SK-N-MC (cell line): Measurements from ENCODE around the gene SLC37A4.

Source experiments
- EZH2 ChIP-seq: fragments of 200-600 bp; sonication (generic); IDR thresholded peaks from one replicate; pipeline ENCODE4 v1.6.1; 2017; ENCODE audit warnings: antibody characterized with exemption
- POLR2AphosphoS5 ChIP-seq: IDR thresholded peaks from 2 replicates; pipeline ENCODE4 v1.6.1; 2012; ENCODE audit warnings: mild to moderate bottlenecking, low read depth, low read length, borderline replicate concordance

DNA sequence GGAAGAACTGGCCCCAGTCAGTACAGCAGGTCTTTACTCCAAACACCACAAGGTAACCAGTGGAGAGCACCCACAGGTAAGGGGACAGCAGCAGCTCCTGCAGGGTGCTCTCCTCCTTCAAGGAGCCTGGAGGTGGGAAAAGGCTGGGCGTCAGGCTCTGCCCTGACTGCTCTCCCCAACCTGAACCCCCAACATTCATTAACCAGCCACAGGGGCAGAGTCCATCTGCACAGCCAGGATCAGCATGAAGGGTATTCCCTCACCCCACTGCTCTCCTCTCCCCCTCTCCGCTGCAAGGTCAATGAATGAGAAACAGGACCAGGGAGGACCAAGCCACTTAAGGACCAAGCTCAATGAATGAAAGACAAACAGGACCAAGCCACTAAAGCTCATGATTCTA lies 3.7 kb downstream of the SLC37A4 start:
- no peak for TF ChIP-seq POLR2AphosphoS5
- TF ChIP-seq EZH2: no peak
